Retinal pigment epithelial cell (primary cell): ENCODE measurements around the gene SELP.
A peak's percentile ranks its signal among the peaks of the same experiment; 100 is the strongest.
"Not testable (repeated sequence)": the region's sequence is repeated elsewhere in the genome, so short reads cannot be mapped to it uniquely, and the experiment has no call there.

ENCODE experiments used
- DNase-seq: peaks from one replicate; pipeline ENCODE4 v3.0.0-alpha.2; 2010; ENCODE audit warnings: low read depth
- H3K4me3 ChIP-seq: 2 replicates; pipeline ENCODE4 v1.5.1; 2011; ENCODE audit warnings: mild to moderate bottlenecking, low read length, control low read depth, moderate library complexity
- CTCF ChIP-seq: conservative IDR thresholded peaks from 2 replicates; pipeline ENCODE4 v1.5.1; 2011; ENCODE audit warnings: low read depth, low read length, control low read depth, inconsistent platforms

Gene SELP

GRCh38 chr1:169630006-169630405 lies at the start of gene SELP:
SELP (minus strand) TSS chr1:169630124; CDS start chr1:169630074, 50 bp downstream.
- TF ChIP-seq CTCF: no peak
- H3K4me3 ChIP-seq: no peak within 1 kb of the TSS
- peak; percentile 2 for DNase-seq

- no peak for DNase-seq
- no peak overlapping the region for H3K4me3 ChIP-seq
- no peak for TF ChIP-seq CTCF
Observed at GRCh38 chr1:169679692-169680091, 49.8 kb upstream of the SELP start.

GRCh38 chr1:169676001-169676400 lies 46.1 kb upstream of the SELP start:
- no peak for TF ChIP-seq CTCF
- no peak for DNase-seq
- no peak overlapping the region for H3K4me3 ChIP-seq

- DNase-seq: no peak
- no peak overlapping the region for H3K4me3 ChIP-seq
- no peak for TF ChIP-seq CTCF
Observed at GRCh38 chr1:169670836-169671235, 40.9 kb upstream of the SELP start.

- not testable (repeated sequence) for DNase-seq, H3K4me3 ChIP-seq
Observed at GRCh38 chr1:169670244-169670643, 40.3 kb upstream of the SELP start.

- not testable (repeated sequence) for DNase-seq, H3K4me3 ChIP-seq
Observed at GRCh38 chr1:169667699-169668596, 38.0 kb upstream of the SELP start.

- DNase-seq, H3K4me3 ChIP-seq: not testable (repeated sequence)
Observed at GRCh38 chr1:169667227-169667639, 37.3 kb upstream of the SELP start.

- not testable (repeated sequence) for DNase-seq, H3K4me3 ChIP-seq
Observed at GRCh38 chr1:169662680-169663079, 32.8 kb upstream of the SELP start.

- H3K4me3 ChIP-seq, DNase-seq: not testable (repeated sequence)
Observed at GRCh38 chr1:169661066-169661465, 31.1 kb upstream of the SELP start.

GRCh38 chr1:169658777-169659176 lies 28.9 kb upstream of the SELP start:
- not testable (repeated sequence) for H3K4me3 ChIP-seq, DNase-seq
